Measurements from ENCODE around the gene PAQR9. TPM values are rescaled to one million over a fixed set of nuclear protein-coding genes. Genes with fewer than 3 reads are reported as not detected.

PAQR9 gene
- total and polyA plus RNA-seq, 2 donors (not counting 3 experiments of a cell fraction or from before 2014, with no cell fraction given): not detected

- H3K27me3 ChIP-seq (ENCODE audit: control insufficient read depth in 2 of 2, insufficient read depth in 2 of 2, low read length in 2 of 2): peaks cover 8 to 15% of the 10 kb centered on the region in 2 experiments
- H2AFZ ChIP-seq (ENCODE audit: low read depth, low read length): no peak overlapping the region
- intact Hi-C loops (cut with micrococcal nuclease): loop anchor here (1.0 kb wide), 3 partner anchors 58 to 401 kb away; no protein-coding TSS in a partner anchor
- no peak for TF ChIP-seq EZH2 (IDR thresholded peaks at IDR 0.05; ENCODE audit: borderline replicate concordance, low read depth, low read length, severe bottlenecking)
- TF ChIP-seq CTCF (IDR thresholded peaks at IDR 0.05; ENCODE audit: extremely low read depth in 1 of 2, insufficient read depth in 1 of 2, low read depth in 1 of 2, low read length in 2 of 2): peak; percentile 37
- TF ChIP-seq POLR2AphosphoS5 (IDR thresholded peaks at IDR 0.05; ENCODE audit: insufficient read depth, low read depth, low read length): no peak
- dilution Hi-C loops (cut with MboI; ENCODE audit: extremely low pct_ligation_motif_present, low sequenced_read_pairs): no loop called here
- no peaks in the 10 kb centered on the region for H3K9me3 ChIP-seq (replicated peaks; ENCODE audit: control insufficient read depth, insufficient read depth, low read length)
- ChIA-PET CTCF (interaction anchor here (0.6 to 2.6 kb wide), 11 partner anchors 10 to 405 kb away, joined by 3 to 50 read pairs (median 4); partner anchors contain the start of gene U2SURP), POLR2A (interaction anchor here (0.7 kb wide), 1 partner anchor 505 kb away, joined by 3 read pairs; no protein-coding TSS in a partner anchor)
- H3K9me1 ChIP-seq (replicated peaks; ENCODE audit: control insufficient read depth, extremely low read depth, insufficient read depth, low read length): no peaks in the 10 kb centered on the region
- FAIRE-seq (peak; percentile 89), DNase-seq (ENCODE audit: low read depth, low spot score) (peak; percentile 51)
- H3K4me2 ChIP-seq (ENCODE audit: insufficient read depth, low read length): no peak overlapping the region
- H3K27ac ChIP-seq (ENCODE audit: insufficient read depth, low read depth, low read length): no peak overlapping the region
- H3K36me3 ChIP-seq (ENCODE audit: control insufficient read depth in 2 of 2, extremely low read depth in 1 of 2, insufficient read depth in 2 of 2, low read length in 2 of 2): no peaks in the 10 kb centered on the region
- no peaks in the 10 kb centered on the region for H3K4me1 ChIP-seq (ENCODE audit: control insufficient read depth, extremely low read depth, insufficient read depth, low read length)
- BruUV-seq (replicated peaks): no TSS peak
- H3K4me3 ChIP-seq (replicated peaks in 1 of 3; ENCODE audit: insufficient read depth in 1 of 3, low read depth in 1 of 3, low read length in 3 of 3): no peak overlapping the region
- no peak overlapping the region for H3K9ac ChIP-seq (replicated peaks; ENCODE audit: extremely low read depth, insufficient read depth, low read length)
- no peaks in the 10 kb centered on the region for H3K79me2 ChIP-seq (ENCODE audit: control insufficient read depth, insufficient read depth, low read length)
- H4K20me1 ChIP-seq (replicated peaks; ENCODE audit: control insufficient read depth, extremely low read depth, insufficient read depth, low read length): no peaks in the 10 kb centered on the region
Observed at GRCh38 chr3:142987080-142987700, 23.7 kb upstream of the PAQR9 start.

GRCh38 chr3:142984255-142984654 lies 20.8 kb upstream of the PAQR9 start:
- ChIA-PET CTCF (interaction anchor here (0.9 to 2.2 kb wide), 8 partner anchors 14 to 407 kb away, joined by 3 to 16 read pairs (median 3); no protein-coding TSS in a partner anchor), POLR2A (no interaction called here)
- Histone ChIP-seq H4K20me1 (replicated peaks; ENCODE audit: control insufficient read depth, extremely low read depth, insufficient read depth, low read length) (no peaks in the 10 kb centered on the region), H3K27ac (ENCODE audit: insufficient read depth, low read depth, low read length) (no peak overlapping the region), H3K27me3 (ENCODE audit: control insufficient read depth in 2 of 2, insufficient read depth in 2 of 2, low read length in 2 of 2) (peaks cover 10 to 19% of the 10 kb centered on the region in 2 experiments), H3K4me1 (ENCODE audit: control insufficient read depth, extremely low read depth, insufficient read depth, low read length) (no peaks in the 10 kb centered on the region), H3K9ac (replicated peaks; ENCODE audit: extremely low read depth, insufficient read depth, low read length) (no peak overlapping the region), H3K9me1 (replicated peaks; ENCODE audit: control insufficient read depth, extremely low read depth, insufficient read depth, low read length) (no peaks in the 10 kb centered on the region), H2AFZ (ENCODE audit: low read depth, low read length) (no peak overlapping the region), H3K4me2 (ENCODE audit: insufficient read depth, low read length) (no peak overlapping the region), H3K4me3 (replicated peaks in 1 of 3; ENCODE audit: insufficient read depth in 1 of 3, low read depth in 1 of 3, low read length in 3 of 3) (no peak overlapping the region), H3K79me2 (ENCODE audit: control insufficient read depth, insufficient read depth, low read length) (no peaks in the 10 kb centered on the region), H3K36me3 (ENCODE audit: control insufficient read depth in 2 of 2, extremely low read depth in 1 of 2, insufficient read depth in 2 of 2, low read length in 2 of 2) (no peaks in the 10 kb centered on the region), H3K9me3 (replicated peaks; ENCODE audit: control insufficient read depth, insufficient read depth, low read length) (no peaks in the 10 kb centered on the region)
- intact Hi-C loops (cut with micrococcal nuclease): no loop called here
- TF ChIP-seq CTCF (IDR thresholded peaks at IDR 0.05; ENCODE audit: extremely low read depth in 1 of 2, insufficient read depth in 1 of 2, low read depth in 1 of 2, low read length in 2 of 2) (no peak), JUN (IDR thresholded peaks at IDR 0.05; ENCODE audit: borderline replicate concordance, insufficient read depth, insufficient read length, low read depth) (no peak), EZH2 (IDR thresholded peaks at IDR 0.05; ENCODE audit: borderline replicate concordance, low read depth, low read length, severe bottlenecking) (no peak), GATA2 (IDR thresholded peaks at IDR 0.05; ENCODE audit: insufficient read depth, insufficient read length, low read depth, low read length) (no peak), POLR2AphosphoS5 (IDR thresholded peaks at IDR 0.05; ENCODE audit: insufficient read depth, low read depth, low read length) (no peak), MYC (IDR thresholded peaks at IDR 0.05; ENCODE audit: low read depth, low read length) (no peak), POLR2A (IDR thresholded peaks at IDR 0.05; ENCODE audit: low read depth, low read length) (no peak), MAX (IDR thresholded peaks at IDR 0.05; ENCODE audit: insufficient read depth, insufficient read length) (no peak), FOS (IDR thresholded peaks at IDR 0.05; ENCODE audit: borderline replicate concordance, insufficient read depth, low read length) (no peak)
- no peak for FAIRE-seq
- dilution Hi-C loops (cut with MboI; ENCODE audit: extremely low pct_ligation_motif_present, low sequenced_read_pairs): no loop called here
- DNase-seq (ENCODE audit: low read depth, low spot score): no peak
- BruUV-seq (replicated peaks): no TSS peak

Measured in endothelial cell of umbilical vein (primary cell).